CD4-positive, alpha-beta T cell treated with Interleukin-4 for 1 hour (primary cell): Measurements from ENCODE around the gene BIK.
"Not testable (repeated sequence)": the region's sequence is repeated elsewhere in the genome, so short reads cannot be mapped to it uniquely, and the experiment has no call there.

Source experiments
- DNase-seq, 2 donors: peaks; one replicate each; pipeline ENCODE4 v3.0.0-alpha.2; 2020 to 2022

BIK gene

GRCh38 chr22:43110444-43110926, at the start of gene BIK:
Gene BIK, plus strand, starts transcription at chr22:43110750. Its CDS starts 13,273 bp downstream, at chr22:43124023.
- peak; percentile 50 to 51 for DNase-seq

- DNase-seq, result no peak
Observed at GRCh38 chr22:43066134-43066533, 44.4 kb upstream of the BIK start.

- DNase-seq, result no peak
Observed at GRCh38 chr22:43066844-43067385, 43.6 kb upstream of the BIK start.

GRCh38 chr22:43077121-43077877, 33.3 kb upstream of the BIK start:
- DNase-seq, result no peak

GRCh38 chr22:43078522-43078921, 32.0 kb upstream of the BIK start:
- DNase-seq, result no peak

GRCh38 chr22:43079742-43080141, 30.8 kb upstream of the BIK start:
- DNase-seq, result no peak

- no peak for DNase-seq
Observed at GRCh38 chr22:43080616-43081015, 29.9 kb upstream of the BIK start.

- DNase-seq, result no peak
Observed at GRCh38 chr22:43081968-43082367, 28.6 kb upstream of the BIK start.

- DNase-seq, result peak; percentile 23 to 56
Observed at GRCh38 chr22:43085658-43086606, 24.6 kb upstream of the BIK start.

- DNase-seq, result no peak
Observed at GRCh38 chr22:43088627-43088983, 21.9 kb upstream of the BIK start.

GRCh38 chr22:43088984-43089717, 21.4 kb upstream of the BIK start, which contains the start of gene TTLL1:
Gene TTLL1, minus strand, starts transcription at chr22:43089391. Its CDS starts 13,805 bp downstream, at chr22:43075586.
- peak; percentile 84 to 88 for DNase-seq

GRCh38 chr22:43090130-43090789, 20.3 kb upstream of the BIK start:
- peak; percentile 49 to 64 for DNase-seq

- no peak for DNase-seq
Observed at GRCh38 chr22:43092085-43092484, 18.5 kb upstream of the BIK start.

- DNase-seq, result peak in 1 of 2 donors; percentile 61
Observed at GRCh38 chr22:43094085-43094484, 16.5 kb upstream of the BIK start.

GRCh38 chr22:43094551-43094950, 16.0 kb upstream of the BIK start:
- DNase-seq, result no peak

GRCh38 chr22:43096420-43096819, 14.1 kb upstream of the BIK start:
- no peak for DNase-seq

- DNase-seq, result no peak
Observed at GRCh38 chr22:43098356-43098755, 12.2 kb upstream of the BIK start.

- no peak for DNase-seq
Observed at GRCh38 chr22:43099095-43099494, 11.5 kb upstream of the BIK start.

GRCh38 chr22:43100225-43100624, 10.3 kb upstream of the BIK start:
- DNase-seq, result no peak

GRCh38 chr22:43101306-43101705, 9.2 kb upstream of the BIK start:
- no peak for DNase-seq

GRCh38 chr22:43104056-43104625, 6.4 kb upstream of the BIK start:
- peak in 1 of 2 donors; percentile 21 for DNase-seq

- not testable (repeated sequence) for DNase-seq
Observed at GRCh38 chr22:43104950-43105349, 5.6 kb upstream of the BIK start.
